NCI-H774 (cell line): ENCODE results near the gene SP6.

ENCODE experiments used
- DNase-seq: peaks from one replicate; lab custom pipeline; 2025; lab: John Stamatoyannopoulos, UW

SP6 gene

GRCh38 chr17:47853616-47854015 lies 2.7 kb upstream of the SP6 start:
- DNase-seq: no peak

GRCh38 chr17:47852113-47852949 lies 1.4 kb upstream of the SP6 start:
- DNase-seq: no peak

GRCh38 chr17:47851764-47852112 lies 775 bp upstream of the SP6 start:
- DNase-seq: no peak

GRCh38 chr17:47850373-47850691 lies 631 bp downstream of the SP6 start:
- no peak for DNase-seq

- no peak for DNase-seq
Observed at GRCh38 chr17:47848198-47848513, 2.8 kb downstream of the SP6 start.

- no peak for DNase-seq
Observed at GRCh38 chr17:47847341-47848197, 3.4 kb downstream of the SP6 start.

- DNase-seq: no peak
Observed at GRCh38 chr17:47846716-47847340, 4.1 kb downstream of the SP6 start.

GRCh38 chr17:47845716-47846075 lies 5.3 kb downstream of the SP6 start:
- no peak for DNase-seq

- no peak for DNase-seq
Observed at GRCh38 chr17:47844814-47845715, 5.9 kb downstream of the SP6 start.

GRCh38 chr17:47844227-47844626 lies 6.7 kb downstream of the SP6 start:
- DNase-seq: no peak

- DNase-seq: no peak
Observed at GRCh38 chr17:47843391-47843730, 7.6 kb downstream of the SP6 start.

- DNase-seq: no peak
Observed at GRCh38 chr17:47841488-47842291, 9.3 kb downstream of the SP6 start.

- peak; percentile 95 for DNase-seq
Observed at GRCh38 chr17:47840742-47841487, 10.0 kb downstream of the SP6 start, which contains the start of gene SCRN2. Gene SCRN2 (minus strand): TSS chr17:47841273. CDS start chr17:47840843, 430 bp downstream.

GRCh38 chr17:47840001-47840741 lies 10.8 kb downstream of the SP6 start:
- no peak for DNase-seq

GRCh38 chr17:47839071-47839470 lies 11.9 kb downstream of the SP6 start:
- no peak for DNase-seq

GRCh38 chr17:47838636-47839035 lies 12.3 kb downstream of the SP6 start:
- no peak for DNase-seq

- DNase-seq: no peak
Observed at GRCh38 chr17:47837401-47838039, 13.4 kb downstream of the SP6 start.

- DNase-seq: no peak
Observed at GRCh38 chr17:47836601-47837000, 14.4 kb downstream of the SP6 start.

GRCh38 chr17:47834756-47835155 lies 16.2 kb downstream of the SP6 start:
- no peak for DNase-seq
